Mesodermal cell (in vitro differentiated cells): Measurements from ENCODE around the gene WDR64.
"Not testable (repeated sequence)": the region's sequence is repeated elsewhere in the genome, so short reads cannot be mapped to it uniquely, and the experiment has no call there.

ENCODE experiments used
- H3K27ac ChIP-seq: 2 replicates; pipeline ENCODE4 v1.7.0; 2013; ENCODE audit warnings: mild to moderate bottlenecking, low read depth, low read length, moderate library complexity; ENCODE audit not compliant: severe bottlenecking
- H3K36me3 ChIP-seq: 2 replicates; pipeline ENCODE4 v1.7.1; 2013; ENCODE audit warnings: mild to moderate bottlenecking, low read length, moderate library complexity; ENCODE audit not compliant: control insufficient read depth, insufficient read depth
- H3K4me1 ChIP-seq: one replicate; pipeline ENCODE4 v1.7.1; 2013; ENCODE audit warnings: mild to moderate bottlenecking, low read length; ENCODE audit not compliant: insufficient read depth, control insufficient read depth, poor library complexity, severe bottlenecking
- H3K4me3 ChIP-seq: 2 replicates; pipeline ENCODE4 v1.7.0; 2013; ENCODE audit warnings: low read length, control low read depth, mild to moderate bottlenecking; ENCODE audit not compliant: insufficient read depth, poor library complexity, severe bottlenecking; ENCODE audit errors: extremely low read depth
- H3K9me3 ChIP-seq: 2 replicates; pipeline ENCODE4 v1.7.1; 2013; ENCODE audit warnings: mild to moderate bottlenecking, low read length, moderate library complexity; ENCODE audit not compliant: control insufficient read depth
- WGBS, 2 experiments: methylation state at CpG; one replicate each; pipeline ENCODE4 v1.1.5; 2013; ENCODE audit warnings: missing lambda C conversion rate in 2 of 2; ENCODE audit not compliant: insufficient coverage in 2 of 2; 5-methylcytosine and 5-hydroxymethylcytosine counted together

WDR64 gene

DNA sequence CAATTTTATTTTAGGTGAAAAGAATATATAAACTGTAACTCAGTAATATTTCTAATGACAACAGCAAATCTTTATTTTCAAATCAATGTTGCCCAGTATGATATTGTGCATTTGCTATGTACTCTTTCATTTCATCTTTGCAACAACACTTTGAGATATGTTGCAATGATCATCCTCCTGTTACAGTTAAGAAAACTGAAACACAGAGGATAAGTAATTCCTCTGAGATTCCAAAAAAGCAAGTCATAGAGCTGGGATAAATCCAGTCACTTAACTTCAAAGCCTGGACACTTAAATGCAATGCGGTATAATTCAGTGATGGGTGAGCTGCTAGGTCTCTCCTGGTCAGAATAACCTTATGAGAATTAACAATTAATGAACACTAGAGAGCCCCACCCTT, 147.3 kb downstream of the WDR64 start:
- 100% methylated on average over 1 of the region's 1 CpG for WGBS, 2 experiments
- Histone ChIP-seq H3K4me3 (no peak overlapping the region), H3K36me3 (no peaks in the 10 kb centered on the region), H3K4me1 (no peaks in the 10 kb centered on the region), H3K27ac (no peak overlapping the region), H3K9me3 (no peaks in the 10 kb centered on the region)

- Histone ChIP-seq H3K36me3 (no peaks in the 10 kb centered on the region), H3K4me1 (no peaks in the 10 kb centered on the region), H3K27ac (no peak overlapping the region), H3K4me3 (no peak overlapping the region), H3K9me3 (no peaks in the 10 kb centered on the region)
- WGBS, 2 experiments, result no CpG with 5 or more reads among the region's 3 CpGs
Observed at GRCh38 chr1:241800640-241801039, 148.6 kb downstream of the WDR64 start.

- 89 to 95% methylated on average over 3 of the region's 3 CpGs for WGBS, 2 experiments
- no peak overlapping the region for H3K4me3 ChIP-seq
- no peaks in the 10 kb centered on the region for H3K9me3 ChIP-seq
- H3K4me1 ChIP-seq, result peaks cover 3% of the 10 kb centered on the region
- no peaks in the 10 kb centered on the region for H3K36me3 ChIP-seq
- H3K27ac ChIP-seq, result no peak overlapping the region
Observed at GRCh38 chr1:241802863-241803262, 150.8 kb downstream of the WDR64 start.

DNA sequence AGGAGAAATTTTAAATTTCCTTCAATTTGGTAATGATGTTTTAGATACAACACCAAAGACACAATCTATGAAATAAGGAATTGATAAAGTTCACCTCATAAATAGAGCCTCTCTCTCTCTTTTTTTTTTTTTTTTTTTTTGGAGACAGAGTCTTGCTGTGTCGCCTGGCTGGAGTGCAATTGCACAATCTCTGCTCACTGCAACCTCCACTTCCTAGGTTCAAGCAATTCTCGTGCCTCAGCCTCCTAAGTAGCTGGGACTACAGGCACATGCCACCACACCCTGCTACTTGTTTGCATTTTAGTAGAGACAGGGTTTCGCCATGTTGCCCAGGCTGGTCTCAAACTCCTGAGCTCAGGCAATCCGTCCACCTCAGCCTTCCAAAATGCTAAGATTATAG, 152.6 kb downstream of the WDR64 start:
- not testable (repeated sequence) for H3K36me3 ChIP-seq, H3K27ac ChIP-seq, H3K4me3 ChIP-seq, H3K4me1 ChIP-seq, H3K9me3 ChIP-seq
- WGBS, 2 experiments, result 92 to 97% methylated on average over 3 of the region's 4 CpGs

DNA sequence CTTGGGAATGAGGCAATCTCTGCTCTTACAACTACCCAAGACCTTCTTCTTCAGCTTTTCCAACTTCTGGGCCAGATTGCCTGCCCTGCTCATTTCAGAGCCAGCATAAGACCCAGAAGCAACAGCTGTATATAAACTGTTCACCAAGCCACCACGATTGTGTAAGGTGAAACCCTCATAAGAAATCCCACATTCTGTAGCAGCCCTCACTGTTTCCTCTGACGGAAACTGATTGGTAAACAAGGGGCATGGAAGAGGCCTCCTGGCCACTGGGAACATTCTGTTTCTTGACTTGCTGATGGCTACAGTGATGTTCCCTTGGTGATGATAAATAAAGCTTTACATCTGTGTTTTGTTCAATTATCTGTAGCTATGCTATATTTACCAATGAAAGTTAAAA, 156.2 kb downstream of the WDR64 start:
- no CpG with 5 or more reads among the region's 2 CpGs for WGBS, 2 experiments

GRCh38 chr1:241810769-241811405, 158.8 kb downstream of the WDR64 start:
- WGBS, 2 experiments, result 87 to 95% methylated on average over 5 to 8 of the region's 8 CpGs
- peaks cover 3% of the 10 kb centered on the region for H3K4me1 ChIP-seq
- no peak overlapping the region for H3K27ac ChIP-seq

More for the DNA sequence above, 156.2 kb downstream of the WDR64 start:
- no peaks in the 10 kb centered on the region for H3K36me3 ChIP-seq
- no peaks in the 10 kb centered on the region for H3K9me3 ChIP-seq
- H3K4me3 ChIP-seq, result no peak overlapping the region
- H3K27ac ChIP-seq, result no peak overlapping the region
- H3K4me1 ChIP-seq, result peaks cover 3% of the 10 kb centered on the region

DNA sequence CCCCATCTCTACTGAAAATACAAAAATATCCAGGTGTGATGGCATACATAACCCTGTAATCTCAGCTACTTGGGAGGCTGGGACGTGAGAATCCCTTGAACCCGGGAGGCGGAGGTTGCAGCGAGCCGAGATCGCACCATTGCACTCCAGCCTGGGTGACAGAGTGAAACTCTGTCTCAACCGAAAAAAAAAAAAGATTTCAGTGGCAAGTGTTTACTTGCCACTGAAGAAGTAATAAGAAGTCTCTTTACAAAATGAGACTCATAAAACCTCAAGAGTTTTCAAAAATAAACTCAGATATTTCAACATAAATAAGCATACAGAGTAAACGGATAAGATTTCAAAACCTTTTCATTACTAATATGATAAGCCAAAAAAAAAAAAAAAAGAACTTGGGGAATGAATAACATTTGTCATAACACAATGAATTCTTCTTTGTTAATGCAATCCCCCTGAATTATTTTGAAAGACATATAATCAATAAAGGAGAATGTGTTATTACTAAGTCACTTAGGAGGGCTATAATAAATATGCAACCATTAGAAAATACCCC, 161.8 kb downstream of the WDR64 start:
- Histone ChIP-seq H3K36me3 (no peaks in the 10 kb centered on the region), H3K4me1 (no peaks in the 10 kb centered on the region), H3K27ac (no peak overlapping the region), H3K4me3 (no peak overlapping the region), H3K9me3 (no peaks in the 10 kb centered on the region)
- 86 to 93% methylated on average over 6 of the region's 8 CpGs for WGBS, 2 experiments

More at GRCh38 chr1:241810769-241811405, 158.8 kb downstream of the WDR64 start:
- Histone ChIP-seq H3K36me3 (no peaks in the 10 kb centered on the region), H3K4me3 (no peak overlapping the region), H3K9me3 (no peaks in the 10 kb centered on the region)

GRCh38 chr1:241816008-241816407, 163.9 kb downstream of the WDR64 start:
- no peaks in the 10 kb centered on the region for H3K36me3 ChIP-seq
- no peaks in the 10 kb centered on the region for H3K9me3 ChIP-seq
- H3K4me1 ChIP-seq, result no peaks in the 10 kb centered on the region
- H3K4me3 ChIP-seq, result no peak overlapping the region
- no peak overlapping the region for H3K27ac ChIP-seq
- WGBS, 2 experiments, result 100% methylated on average over 1 of the region's 6 CpGs; no CpG with 5 or more reads in 1 of the 2 experiments

- Histone ChIP-seq H3K4me1 (no peaks in the 10 kb centered on the region), H3K9me3 (no peaks in the 10 kb centered on the region), H3K27ac (no peak overlapping the region), H3K4me3 (no peak overlapping the region), H3K36me3 (no peaks in the 10 kb centered on the region)
- no CpG with 5 or more reads among the region's 1 CpG for WGBS, 2 experiments
Observed at GRCh38 chr1:241817331-241817792, 165.3 kb downstream of the WDR64 start.

DNA sequence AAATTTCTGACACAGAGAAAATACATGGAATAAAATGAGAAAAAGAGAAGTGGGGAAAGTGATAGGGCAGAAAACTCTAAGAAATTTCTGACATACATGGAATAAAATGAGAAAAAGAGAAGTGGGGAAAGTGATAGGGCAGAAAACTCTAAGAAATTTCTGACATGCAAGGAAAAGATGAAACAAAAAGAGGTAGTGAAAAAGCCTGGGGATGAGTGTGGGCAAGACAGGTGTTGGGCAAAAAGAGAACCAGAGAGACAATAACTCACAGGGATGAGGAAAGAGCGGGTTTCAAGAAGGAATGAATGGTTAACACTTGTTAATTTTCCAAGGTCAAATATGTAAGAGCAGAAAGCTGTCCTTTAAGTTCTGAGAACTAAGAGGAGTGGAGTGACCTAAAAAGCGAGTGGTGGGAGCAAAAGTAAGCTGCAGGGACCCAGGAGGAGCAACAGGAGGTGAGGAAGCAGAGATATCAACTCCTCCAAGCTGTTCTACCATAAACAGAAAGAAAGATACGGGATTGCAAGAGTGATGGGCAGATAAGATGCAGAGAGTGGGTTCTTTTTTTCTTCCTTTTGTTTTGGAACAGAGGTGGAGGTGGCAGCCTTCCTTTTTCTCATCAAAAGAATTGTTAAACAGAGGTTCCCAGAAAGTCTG, 166.0 kb downstream of the WDR64 start:
- H3K36me3 ChIP-seq, result no peaks in the 10 kb centered on the region
- no peaks in the 10 kb centered on the region for H3K9me3 ChIP-seq
- no peak overlapping the region for H3K4me3 ChIP-seq
- no peak overlapping the region for H3K27ac ChIP-seq
- H3K4me1 ChIP-seq, result no peaks in the 10 kb centered on the region
- 91 to 100% methylated on average over 1 of the region's 3 CpGs for WGBS, 2 experiments

GRCh38 chr1:241819340-241819866, 167.3 kb downstream of the WDR64 start:
- 83 to 86% methylated on average over 3 of the region's 4 CpGs for whole genome bisulfite sequencing, 2 experiments
- Histone ChIP-seq H3K4me3 (no peak overlapping the region), H3K36me3 (no peaks in the 10 kb centered on the region), H3K4me1 (no peaks in the 10 kb centered on the region), H3K9me3 (no peaks in the 10 kb centered on the region), H3K27ac (no peak overlapping the region)
